Sigmoid colon (tissue), 4 donors: ENCODE measurements around the gene MDH1B.
"Not testable (repeated sequence)": the region's sequence is repeated elsewhere in the genome, so short reads cannot be mapped to it uniquely, and the experiment has no call there.

Experiments used
- EP300 ChIP-seq, 4 donors: sonication (generic); formaldehyde crosslinking; IDR thresholded peaks; one replicate each; pipeline ENCODE4 v1.6.1; 2017; ENCODE audit warnings: antibody characterized with exemption in 4 of 4
- POLR2A ChIP-seq, 2 donors: fragments of 450-650 bp; IDR thresholded peaks; one replicate each; pipeline ENCODE4 v1.6.1; 2016; ENCODE audit warnings: antibody characterized with exemption in 2 of 2, mild to moderate bottlenecking in 2 of 2, moderate library complexity in 2 of 2
- POLR2AphosphoS5 ChIP-seq, 4 donors: sonication (generic); formaldehyde crosslinking; IDR thresholded peaks; one replicate each; pipeline ENCODE4 v1.6.1; 2017; ENCODE audit warnings: antibody characterized with exemption in 4 of 4
- TF ChIP-seq, protein P1 (sequence below), 4 experiments: fragments of 450-650 bp in 3 of 4; fragments of 200-600 bp in 1 of 4; IDR thresholded peaks; one replicate each; pipeline ENCODE4 v1.5.1; 2016 to 2019; ENCODE audit warnings: antibody characterized with exemption in 4 of 4, mild to moderate bottlenecking in 3 of 4, moderate library complexity in 2 of 4

DNA sequence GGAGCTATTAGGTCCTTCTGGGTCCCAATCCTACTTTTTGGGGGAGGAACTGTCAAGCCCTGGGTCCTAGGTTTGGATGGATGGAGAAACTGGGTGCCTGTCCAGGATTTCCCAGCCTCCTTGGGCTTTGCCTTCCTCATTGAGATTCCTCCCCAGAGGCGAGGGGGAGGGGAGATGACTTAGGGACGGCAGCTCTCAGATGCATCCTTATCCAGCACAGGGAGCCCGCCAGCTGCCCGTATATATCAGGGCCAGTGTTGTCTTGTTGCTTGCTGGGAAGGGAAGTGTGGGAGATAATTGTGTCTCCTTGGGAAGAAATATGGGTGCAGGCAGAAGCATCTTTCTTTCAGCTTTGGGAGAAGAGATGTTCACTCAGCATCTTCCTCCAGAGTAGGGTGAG, 49.9 kb downstream of the MDH1B start:
- TF ChIP-seq, protein P1, sequence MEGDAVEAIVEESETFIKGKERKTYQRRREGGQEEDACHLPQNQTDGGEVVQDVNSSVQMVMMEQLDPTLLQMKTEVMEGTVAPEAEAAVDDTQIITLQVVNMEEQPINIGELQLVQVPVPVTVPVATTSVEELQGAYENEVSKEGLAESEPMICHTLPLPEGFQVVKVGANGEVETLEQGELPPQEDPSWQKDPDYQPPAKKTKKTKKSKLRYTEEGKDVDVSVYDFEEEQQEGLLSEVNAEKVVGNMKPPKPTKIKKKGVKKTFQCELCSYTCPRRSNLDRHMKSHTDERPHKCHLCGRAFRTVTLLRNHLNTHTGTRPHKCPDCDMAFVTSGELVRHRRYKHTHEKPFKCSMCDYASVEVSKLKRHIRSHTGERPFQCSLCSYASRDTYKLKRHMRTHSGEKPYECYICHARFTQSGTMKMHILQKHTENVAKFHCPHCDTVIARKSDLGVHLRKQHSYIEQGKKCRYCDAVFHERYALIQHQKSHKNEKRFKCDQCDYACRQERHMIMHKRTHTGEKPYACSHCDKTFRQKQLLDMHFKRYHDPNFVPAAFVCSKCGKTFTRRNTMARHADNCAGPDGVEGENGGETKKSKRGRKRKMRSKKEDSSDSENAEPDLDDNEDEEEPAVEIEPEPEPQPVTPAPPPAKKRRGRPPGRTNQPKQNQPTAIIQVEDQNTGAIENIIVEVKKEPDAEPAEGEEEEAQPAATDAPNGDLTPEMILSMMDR (IDR thresholded peaks at IDR 0.05), result not testable (repeated sequence)
- not testable (repeated sequence) for TF ChIP-seq EP300, POLR2A, POLR2AphosphoS5 (IDR thresholded peaks at IDR 0.05)
